ENCODE data around the gene CCT3.

The CCT3 gene

DNA sequence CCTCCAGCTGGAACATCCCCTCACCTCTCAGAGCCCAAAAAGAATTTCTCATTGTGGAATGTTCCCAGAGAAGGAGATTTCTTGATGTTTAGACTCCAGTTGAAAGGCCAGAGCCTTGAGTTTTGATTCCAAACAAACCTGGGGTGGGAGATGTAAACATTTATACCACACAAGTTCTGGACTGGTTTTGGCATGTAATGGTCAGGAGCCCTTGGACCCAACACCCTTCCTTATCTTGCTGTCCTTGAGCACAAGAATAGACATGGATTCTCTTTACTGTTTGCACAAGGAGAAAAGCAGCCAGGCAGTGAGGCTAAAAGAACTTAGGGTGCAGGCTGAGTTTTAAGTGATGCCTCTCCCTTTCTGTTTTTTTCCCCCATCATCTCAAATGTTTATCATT is 35.5 kb upstream of the CCT3 start:
- TF ChIP-seq, protein P1, sequence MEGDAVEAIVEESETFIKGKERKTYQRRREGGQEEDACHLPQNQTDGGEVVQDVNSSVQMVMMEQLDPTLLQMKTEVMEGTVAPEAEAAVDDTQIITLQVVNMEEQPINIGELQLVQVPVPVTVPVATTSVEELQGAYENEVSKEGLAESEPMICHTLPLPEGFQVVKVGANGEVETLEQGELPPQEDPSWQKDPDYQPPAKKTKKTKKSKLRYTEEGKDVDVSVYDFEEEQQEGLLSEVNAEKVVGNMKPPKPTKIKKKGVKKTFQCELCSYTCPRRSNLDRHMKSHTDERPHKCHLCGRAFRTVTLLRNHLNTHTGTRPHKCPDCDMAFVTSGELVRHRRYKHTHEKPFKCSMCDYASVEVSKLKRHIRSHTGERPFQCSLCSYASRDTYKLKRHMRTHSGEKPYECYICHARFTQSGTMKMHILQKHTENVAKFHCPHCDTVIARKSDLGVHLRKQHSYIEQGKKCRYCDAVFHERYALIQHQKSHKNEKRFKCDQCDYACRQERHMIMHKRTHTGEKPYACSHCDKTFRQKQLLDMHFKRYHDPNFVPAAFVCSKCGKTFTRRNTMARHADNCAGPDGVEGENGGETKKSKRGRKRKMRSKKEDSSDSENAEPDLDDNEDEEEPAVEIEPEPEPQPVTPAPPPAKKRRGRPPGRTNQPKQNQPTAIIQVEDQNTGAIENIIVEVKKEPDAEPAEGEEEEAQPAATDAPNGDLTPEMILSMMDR (IDR thresholded peaks at IDR 0.05; ENCODE audit: borderline replicate concordance, extremely low read depth, low read length, poor library complexity, severe bottlenecking): no peak
- TF ChIP-seq EZH2 (IDR thresholded peaks at IDR 0.05; ENCODE audit: borderline replicate concordance, low read depth, low read length, severe bottlenecking): no peak
- Histone ChIP-seq H3K36me3 (ENCODE audit: insufficient read depth, low read length) (no peaks in the 10 kb centered on the region), H4K20me1 (ENCODE audit: insufficient read depth, low read length) (no peaks in the 10 kb centered on the region), H3K27me3 (ENCODE audit: insufficient read depth, low read length, poor library complexity) (no peaks in the 10 kb centered on the region), H3K27ac (ENCODE audit: low read length) (no peak overlapping the region), H3K79me2 (ENCODE audit: insufficient read depth, low read length) (no peaks in the 10 kb centered on the region), H3K4me3 (ENCODE audit: low read depth in 1 of 2, low read length in 2 of 2) (no peak overlapping the region), H3K9ac (ENCODE audit: low read depth, low read length) (no peak overlapping the region), H2AFZ (ENCODE audit: low read depth, low read length) (no peak overlapping the region), H3K4me1 (ENCODE audit: insufficient read depth, low read length) (no peaks in the 10 kb centered on the region), H3K4me2 (ENCODE audit: insufficient read depth, low read length) (no peak overlapping the region), H3K9me3 (ENCODE audit: insufficient read depth, low read length, severe bottlenecking) (no peaks in the 10 kb centered on the region)
- ATAC-seq (ENCODE audit: insufficient read depth, low read depth) (no peak), DNase-seq (no peak)

DNA sequence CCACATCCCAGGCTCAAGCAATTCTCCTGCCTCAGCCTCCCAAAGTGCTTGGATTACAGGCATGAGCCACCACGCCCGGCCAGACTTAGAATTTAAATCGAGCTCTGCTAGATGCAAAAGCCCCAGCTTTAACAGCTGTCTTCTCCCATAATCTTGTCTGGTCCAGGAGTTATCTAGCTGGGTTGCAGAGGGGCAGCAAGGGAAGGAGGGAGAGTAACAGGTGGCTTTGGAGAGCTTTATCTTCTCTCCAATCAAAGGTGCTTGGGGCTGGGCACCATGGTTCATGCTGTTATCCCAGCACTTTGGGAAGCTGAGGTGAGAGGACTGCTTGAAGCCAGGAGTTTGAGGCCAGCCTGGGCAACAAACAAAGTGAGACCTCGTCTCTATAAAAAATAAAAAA is 34.8 kb upstream of the CCT3 start:
- ATAC-seq (ENCODE audit: insufficient read depth, low read depth) (no peak), DNase-seq (no peak)
- Histone ChIP-seq H2AFZ (ENCODE audit: low read depth, low read length) (no peak overlapping the region), H3K4me2 (ENCODE audit: insufficient read depth, low read length) (no peak overlapping the region), H3K27ac (ENCODE audit: low read length) (no peak overlapping the region), H3K36me3 (ENCODE audit: insufficient read depth, low read length) (no peaks in the 10 kb centered on the region), H3K27me3 (ENCODE audit: insufficient read depth, low read length, poor library complexity) (no peaks in the 10 kb centered on the region), H3K9ac (ENCODE audit: low read depth, low read length) (no peak overlapping the region), H3K79me2 (ENCODE audit: insufficient read depth, low read length) (no peaks in the 10 kb centered on the region), H4K20me1 (ENCODE audit: insufficient read depth, low read length) (no peaks in the 10 kb centered on the region), H3K9me3 (ENCODE audit: insufficient read depth, low read length, severe bottlenecking) (no peaks in the 10 kb centered on the region), H3K4me1 (ENCODE audit: insufficient read depth, low read length) (no peaks in the 10 kb centered on the region), H3K4me3 (ENCODE audit: low read depth in 1 of 2, low read length in 2 of 2) (no peak overlapping the region)
- TF ChIP-seq EZH2 (IDR thresholded peaks at IDR 0.05; ENCODE audit: borderline replicate concordance, low read depth, low read length, severe bottlenecking): no peak
- TF ChIP-seq, protein P1 (IDR thresholded peaks at IDR 0.05; ENCODE audit: borderline replicate concordance, extremely low read depth, low read length, poor library complexity, severe bottlenecking): no peak

DNA sequence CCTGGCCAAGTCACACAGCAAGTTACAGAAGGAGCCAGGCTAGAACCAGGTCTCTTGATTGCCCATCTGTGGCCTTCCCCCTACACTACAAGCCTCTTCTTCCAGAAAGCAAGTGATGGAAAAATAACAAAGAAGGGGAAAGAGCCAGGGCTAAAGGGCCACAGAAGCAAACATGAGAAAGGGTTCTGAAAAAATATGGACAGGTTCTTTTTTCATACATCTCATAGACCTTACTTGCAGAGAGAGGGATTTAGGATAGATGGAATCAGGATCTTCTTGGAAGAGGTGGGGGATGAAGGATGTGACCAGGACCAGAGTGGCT is 34.1 kb upstream of the CCT3 start:
- no peaks in the 10 kb centered on the region for H4K20me1 ChIP-seq (ENCODE audit: insufficient read depth, low read length)
- no peak overlapping the region for H3K27ac ChIP-seq (ENCODE audit: low read length)
- no peaks in the 10 kb centered on the region for H3K9me3 ChIP-seq (ENCODE audit: insufficient read depth, low read length, severe bottlenecking)
- H2AFZ ChIP-seq (ENCODE audit: low read depth, low read length): no peak overlapping the region
- no peak overlapping the region for H3K9ac ChIP-seq (ENCODE audit: low read depth, low read length)
- no peaks in the 10 kb centered on the region for H3K4me1 ChIP-seq (ENCODE audit: insufficient read depth, low read length)
- TF ChIP-seq EZH2 (IDR thresholded peaks at IDR 0.05; ENCODE audit: borderline replicate concordance, low read depth, low read length, severe bottlenecking): no peak
- TF ChIP-seq, protein P1 (IDR thresholded peaks at IDR 0.05; ENCODE audit: borderline replicate concordance, extremely low read depth, low read length, poor library complexity, severe bottlenecking): no peak
- H3K79me2 ChIP-seq (ENCODE audit: insufficient read depth, low read length): no peaks in the 10 kb centered on the region
- H3K4me3 ChIP-seq (ENCODE audit: low read depth in 1 of 2, low read length in 2 of 2): no peak overlapping the region
- no peak for ATAC-seq (ENCODE audit: insufficient read depth, low read depth)
- DNase-seq: no peak
- H3K4me2 ChIP-seq (ENCODE audit: insufficient read depth, low read length): no peak overlapping the region
- H3K27me3 ChIP-seq (ENCODE audit: insufficient read depth, low read length, poor library complexity): no peaks in the 10 kb centered on the region
- H3K36me3 ChIP-seq (ENCODE audit: insufficient read depth, low read length): no peaks in the 10 kb centered on the region

Measured in DND-41 (cell line).